Measurements from ENCODE around the gene WDR90.

Gene WDR90

DNA sequence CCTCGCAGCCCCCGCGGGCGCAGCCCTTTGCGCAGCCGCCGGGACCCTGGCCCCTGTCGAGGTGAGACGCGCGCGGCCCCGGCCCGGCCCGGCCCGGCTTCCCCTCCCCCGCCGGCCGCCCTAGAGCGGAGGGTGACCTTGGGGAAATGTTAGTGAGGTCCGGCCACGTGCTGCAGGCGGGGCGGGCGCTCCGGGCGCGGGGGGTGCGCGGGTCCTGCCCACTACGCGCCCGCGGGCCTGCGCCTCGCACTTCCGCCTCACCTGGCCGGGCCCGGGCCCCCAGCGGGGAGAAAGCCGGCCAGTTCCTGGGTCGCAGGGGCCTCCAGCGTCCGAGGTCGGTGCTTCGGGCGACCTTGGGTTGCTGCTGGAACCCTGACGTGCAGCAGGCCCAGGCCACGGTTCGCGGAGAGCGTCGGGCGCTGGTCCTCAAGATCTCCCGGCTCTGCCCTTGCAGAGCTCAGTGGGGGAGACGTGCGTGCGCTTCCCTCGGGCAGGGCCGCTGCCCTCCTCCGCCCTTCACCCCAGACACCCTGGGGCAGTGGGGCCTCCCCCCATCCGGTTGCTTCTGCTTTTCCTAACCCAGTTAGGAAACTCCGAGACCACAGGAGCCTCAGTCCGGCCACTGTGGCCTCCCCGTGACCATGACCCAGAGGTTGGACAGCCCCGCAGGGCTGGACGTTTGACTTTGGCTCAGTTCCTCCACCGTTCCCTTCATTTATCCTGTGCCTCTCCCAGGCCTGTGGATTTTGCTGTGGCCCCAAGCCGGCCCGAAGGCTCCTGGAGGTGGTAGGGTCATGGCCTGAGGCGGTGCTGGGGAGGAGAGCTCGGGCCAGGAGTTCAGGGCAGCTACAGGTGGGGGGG is 6.7 kb upstream of the WDR90 start:
- H3K9me3 ChIP-seq (ENCODE audit: control insufficient read depth, low read length), result no peaks in the 10 kb centered on the region
- no peak overlapping the region for H3K9ac ChIP-seq
- peaks cover 33% of the 10 kb centered on the region for H3K4me1 ChIP-seq
- peak overlapping the region; percentile 83 for H3K4me3 ChIP-seq (ENCODE audit: low read depth, low read length)
- H3K36me3 ChIP-seq (ENCODE audit: control insufficient read depth, insufficient read depth, low read length), result no peaks in the 10 kb centered on the region
- peak overlapping the region; percentile 25 for H2AFZ ChIP-seq
- peak overlapping the region; percentile 85 for H3K27ac ChIP-seq
- H3K4me2 ChIP-seq (ENCODE audit: low read length), result peak overlapping the region; percentile 83
- TF ChIP-seq, protein P1, sequence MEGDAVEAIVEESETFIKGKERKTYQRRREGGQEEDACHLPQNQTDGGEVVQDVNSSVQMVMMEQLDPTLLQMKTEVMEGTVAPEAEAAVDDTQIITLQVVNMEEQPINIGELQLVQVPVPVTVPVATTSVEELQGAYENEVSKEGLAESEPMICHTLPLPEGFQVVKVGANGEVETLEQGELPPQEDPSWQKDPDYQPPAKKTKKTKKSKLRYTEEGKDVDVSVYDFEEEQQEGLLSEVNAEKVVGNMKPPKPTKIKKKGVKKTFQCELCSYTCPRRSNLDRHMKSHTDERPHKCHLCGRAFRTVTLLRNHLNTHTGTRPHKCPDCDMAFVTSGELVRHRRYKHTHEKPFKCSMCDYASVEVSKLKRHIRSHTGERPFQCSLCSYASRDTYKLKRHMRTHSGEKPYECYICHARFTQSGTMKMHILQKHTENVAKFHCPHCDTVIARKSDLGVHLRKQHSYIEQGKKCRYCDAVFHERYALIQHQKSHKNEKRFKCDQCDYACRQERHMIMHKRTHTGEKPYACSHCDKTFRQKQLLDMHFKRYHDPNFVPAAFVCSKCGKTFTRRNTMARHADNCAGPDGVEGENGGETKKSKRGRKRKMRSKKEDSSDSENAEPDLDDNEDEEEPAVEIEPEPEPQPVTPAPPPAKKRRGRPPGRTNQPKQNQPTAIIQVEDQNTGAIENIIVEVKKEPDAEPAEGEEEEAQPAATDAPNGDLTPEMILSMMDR (IDR thresholded peaks at IDR 0.05), result no peak
- H3K79me2 ChIP-seq, result peaks cover 34% of the 10 kb centered on the region
- H3K27me3 ChIP-seq (ENCODE audit: control insufficient read depth, insufficient read depth, low read length), result no peaks in the 10 kb centered on the region

DNA sequence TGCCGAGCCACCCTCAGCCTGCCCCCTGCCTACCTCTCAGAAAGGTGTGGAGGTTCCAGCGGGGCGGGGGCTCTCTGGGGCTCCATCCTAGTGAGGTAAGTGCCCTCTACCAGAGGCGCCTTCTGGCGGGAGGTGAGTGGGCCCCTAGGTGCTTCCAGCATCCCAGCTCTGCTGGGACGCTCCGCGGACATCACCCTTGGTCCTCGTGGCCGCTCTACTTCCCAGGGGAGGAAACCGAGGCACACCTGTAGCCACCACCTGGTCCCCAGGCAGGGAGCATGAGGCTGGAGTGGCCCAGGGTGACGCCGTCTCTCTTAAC is 6.2 kb upstream of the WDR90 start:
- Histone ChIP-seq H3K4me3 (ENCODE audit: low read depth, low read length) (peak overlapping the region; percentile 83), H2AFZ (no peak overlapping the region), H3K36me3 (ENCODE audit: control insufficient read depth, insufficient read depth, low read length) (no peaks in the 10 kb centered on the region), H3K27me3 (ENCODE audit: control insufficient read depth, insufficient read depth, low read length) (no peaks in the 10 kb centered on the region), H3K79me2 (peaks cover 34% of the 10 kb centered on the region), H3K4me1 (peaks cover 36% of the 10 kb centered on the region), H3K9me3 (ENCODE audit: control insufficient read depth, low read length) (no peaks in the 10 kb centered on the region), H3K9ac (no peak overlapping the region), H3K4me2 (ENCODE audit: low read length) (peak overlapping the region; percentile 83), H3K27ac (peak overlapping the region; percentile 85)
- TF ChIP-seq, protein P1 (IDR thresholded peaks at IDR 0.05), result no peak

DNA sequence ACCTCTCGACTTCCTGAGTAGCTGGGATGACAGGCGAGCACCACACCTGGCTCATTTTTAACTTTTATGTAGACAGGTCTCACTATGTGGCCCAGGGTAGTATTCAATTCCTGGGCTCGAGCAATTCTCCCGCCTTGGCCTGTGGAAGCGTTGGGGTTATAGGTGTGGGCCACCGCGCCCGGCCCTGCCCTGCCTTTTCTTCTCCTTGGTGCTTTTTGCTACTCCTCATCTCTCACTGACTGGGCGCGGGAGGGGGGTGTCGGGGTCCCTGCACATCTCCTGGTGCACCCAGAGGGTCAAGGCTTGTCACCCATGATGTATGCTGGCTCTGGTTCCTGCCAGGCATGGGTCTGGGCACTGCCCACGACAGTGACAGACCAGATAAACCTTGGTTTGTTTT is 4.6 kb upstream of the WDR90 start:
- Histone ChIP-seq H3K4me1 (peaks cover 42% of the 10 kb centered on the region), H3K36me3 (ENCODE audit: control insufficient read depth, insufficient read depth, low read length) (no peaks in the 10 kb centered on the region), H3K4me3 (ENCODE audit: low read depth, low read length) (no peak overlapping the region), H3K27me3 (ENCODE audit: control insufficient read depth, insufficient read depth, low read length) (no peaks in the 10 kb centered on the region), H3K9me3 (ENCODE audit: control insufficient read depth, low read length) (no peaks in the 10 kb centered on the region), H3K79me2 (peaks cover 34% of the 10 kb centered on the region), H3K9ac (no peak overlapping the region), H3K27ac (no peak overlapping the region), H2AFZ (no peak overlapping the region), H3K4me2 (ENCODE audit: low read length) (no peak overlapping the region)
- TF ChIP-seq, protein P1 (IDR thresholded peaks at IDR 0.05), result no peak

DNA sequence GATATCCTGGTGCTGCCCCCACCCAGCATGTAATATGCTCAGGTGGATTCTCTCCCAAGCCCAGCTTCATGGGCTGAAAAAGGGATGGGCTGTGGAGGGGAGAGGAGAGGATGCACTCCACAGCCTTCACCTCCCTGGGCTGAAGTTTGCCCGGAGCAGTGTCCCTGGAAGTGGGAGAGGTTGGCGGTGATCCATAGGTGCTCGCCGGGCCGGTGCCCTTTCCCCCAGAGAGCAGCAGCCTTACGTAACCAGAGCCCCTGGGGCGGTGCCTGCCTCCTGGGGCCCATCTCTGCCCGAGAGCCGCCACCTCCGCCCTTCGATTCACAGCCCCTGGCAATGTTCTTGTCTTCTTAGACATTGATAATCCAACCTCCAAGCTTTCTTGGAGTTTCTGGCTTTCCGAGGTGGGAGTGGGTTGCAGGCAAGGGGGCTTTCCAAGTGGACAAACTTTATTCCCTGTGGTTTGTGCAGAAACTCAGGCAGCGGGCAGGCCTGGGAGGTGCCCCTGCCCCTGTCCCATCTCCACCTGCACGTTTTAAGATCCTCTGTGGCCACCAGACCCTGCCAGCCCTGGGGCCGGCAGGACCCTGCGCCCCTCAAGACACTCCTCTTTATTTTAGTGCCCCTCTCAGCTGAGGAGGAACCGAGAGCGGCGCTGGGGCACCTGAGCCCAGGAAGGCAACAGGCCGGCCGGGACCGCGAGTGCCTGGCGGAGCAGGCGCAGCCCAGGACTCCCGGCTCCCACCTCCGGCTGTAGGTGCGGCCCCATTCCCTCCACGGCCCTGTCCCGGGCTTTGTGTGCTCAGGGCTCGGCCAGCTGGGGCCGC is 3.1 kb upstream of the WDR90 start:
- peaks cover 34% of the 10 kb centered on the region for H3K79me2 ChIP-seq
- H3K36me3 ChIP-seq (ENCODE audit: control insufficient read depth, insufficient read depth, low read length), result no peaks in the 10 kb centered on the region
- TF ChIP-seq, protein P1 (IDR thresholded peaks at IDR 0.05), result no peak
- no peak overlapping the region for H3K9ac ChIP-seq
- H3K9me3 ChIP-seq (ENCODE audit: control insufficient read depth, low read length), result no peaks in the 10 kb centered on the region
- H3K27me3 ChIP-seq (ENCODE audit: control insufficient read depth, insufficient read depth, low read length), result no peaks in the 10 kb centered on the region
- H3K4me1 ChIP-seq, result peaks cover 46% of the 10 kb centered on the region
- H3K27ac ChIP-seq, result peak overlapping the region; percentile 17
- H2AFZ ChIP-seq, result no peak overlapping the region
- no peak overlapping the region for H3K4me3 ChIP-seq (ENCODE audit: low read depth, low read length)
- H3K4me2 ChIP-seq (ENCODE audit: low read length), result no peak overlapping the region
